ENCODE data around the gene TNF. TPM values are rescaled to one million over a fixed set of nuclear protein-coding genes. Genes with fewer than 3 reads are reported as not detected.
A peak's percentile ranks its signal among the peaks of the same experiment; 100 is the strongest.

Gene TNF
- total RNA-seq, 1 donor from 2014 or later: 1.2 TPM

GRCh38 chr6:31558631-31559500 is 16.5 kb upstream of the TNF start:
- peaks cover 4% of the 10 kb centered on the region for H3K36me3 ChIP-seq (ENCODE audit: insufficient read depth, low read length)
- FAIRE-seq: no peak
- H3K27ac ChIP-seq (ENCODE audit: low read depth, low read length): peak overlapping the region; percentile 61
- peaks cover 4% of the 10 kb centered on the region for H3K79me2 ChIP-seq (ENCODE audit: insufficient read depth, low read length)
- H3K27me3 ChIP-seq (ENCODE audit: insufficient read depth, low read length): no peaks in the 10 kb centered on the region
- Mint-ChIP-seq H3K27ac (ENCODE audit: unreplicated experiment) (peak overlapping the region; percentile 96), H3K4me1 (ENCODE audit: low read depth, unreplicated experiment) (peaks cover 35% of the 10 kb centered on the region), H3K4me3 (ENCODE audit: unreplicated experiment) (peak overlapping the region; percentile 71), H3K27me3 (ENCODE audit: low read depth, unreplicated experiment) (no peaks in the 10 kb centered on the region), H3K9me3 (ENCODE audit: unreplicated experiment) (peaks cover 2% of the 10 kb centered on the region), H3K36me3 (ENCODE audit: low read depth, unreplicated experiment) (peaks cover 21% of the 10 kb centered on the region)
- H3K4me3 ChIP-seq (ENCODE audit: insufficient read depth, low read depth, low read length): no peak overlapping the region
- peak overlapping the region; percentile 72 for H3K4me2 ChIP-seq (ENCODE audit: low read length)
- H3K4me1 ChIP-seq (ENCODE audit: insufficient read depth, low read length): peaks cover 29% of the 10 kb centered on the region
- no peaks in the 10 kb centered on the region for H4K20me1 ChIP-seq (ENCODE audit: insufficient read depth, low read length)
- peak overlapping the region; percentile 40 for H3K9ac ChIP-seq (ENCODE audit: low read length)
- no peak overlapping the region for H2AFZ ChIP-seq (ENCODE audit: low read depth, low read length)
- no peak for TF ChIP-seq EZH2 (IDR thresholded peaks at IDR 0.05; ENCODE audit: insufficient read depth, low read length)
- TF ChIP-seq CTCF (IDR thresholded peaks at IDR 0.05; ENCODE audit: insufficient read depth, low read depth, low read length): no peak
- DNase-seq (ENCODE audit: low read depth): no peak
- H3K9me3 ChIP-seq (ENCODE audit: insufficient read depth, low read depth, low read length): no peaks in the 10 kb centered on the region

GRCh38 chr6:31559606-31559957 is 15.8 kb upstream of the TNF start:
- H3K9ac ChIP-seq (ENCODE audit: low read length): peak overlapping the region; percentile 40

More at GRCh38 chr6:31559606-31559957, 15.8 kb upstream of the TNF start:
- Histone ChIP-seq H4K20me1 (ENCODE audit: insufficient read depth, low read length) (no peaks in the 10 kb centered on the region), H3K36me3 (ENCODE audit: insufficient read depth, low read length) (peaks cover 4% of the 10 kb centered on the region), H3K4me3 (ENCODE audit: insufficient read depth, low read depth, low read length) (no peak overlapping the region), H3K4me2 (ENCODE audit: low read length) (peak overlapping the region; percentile 72), H2AFZ (ENCODE audit: low read depth, low read length) (peak overlapping the region; percentile 24), H3K79me2 (ENCODE audit: insufficient read depth, low read length) (peaks cover 4% of the 10 kb centered on the region), H3K4me1 (ENCODE audit: insufficient read depth, low read length) (peaks cover 29% of the 10 kb centered on the region), H3K27ac (ENCODE audit: low read depth, low read length) (peak overlapping the region; percentile 61), H3K27me3 (ENCODE audit: insufficient read depth, low read length) (no peaks in the 10 kb centered on the region), H3K9me3 (ENCODE audit: insufficient read depth, low read depth, low read length) (no peaks in the 10 kb centered on the region)
- H3K4me3 Mint-ChIP-seq (ENCODE audit: unreplicated experiment): peak overlapping the region; percentile 51
- DNase-seq (ENCODE audit: low read depth) (no peak), FAIRE-seq (no peak)
- peaks cover 21% of the 10 kb centered on the region for H3K36me3 Mint-ChIP-seq (ENCODE audit: low read depth, unreplicated experiment)
- no peaks in the 10 kb centered on the region for H3K27me3 Mint-ChIP-seq (ENCODE audit: low read depth, unreplicated experiment)
- H3K9me3 Mint-ChIP-seq (ENCODE audit: unreplicated experiment): peaks cover 2% of the 10 kb centered on the region
- peak overlapping the region; percentile 96 for H3K27ac Mint-ChIP-seq (ENCODE audit: unreplicated experiment)
- peaks cover 36% of the 10 kb centered on the region for H3K4me1 Mint-ChIP-seq (ENCODE audit: low read depth, unreplicated experiment)
- TF ChIP-seq CTCF (IDR thresholded peaks at IDR 0.05; ENCODE audit: insufficient read depth, low read depth, low read length): no peak
- no peak for TF ChIP-seq EZH2 (IDR thresholded peaks at IDR 0.05; ENCODE audit: insufficient read depth, low read length)

Measured in astrocyte (in vitro differentiated cells and primary cell).